HG03045 (cell line): ENCODE results near the gene GULP1.

Experiments used
- ATAC-seq: cut with Tn5 transposase; IDR thresholded peaks from one replicate; pipeline ENCODE4 v1.9.1; 2021; ENCODE audit warnings: mild to moderate bottlenecking, moderate library complexity; ENCODE audit not compliant: unreplicated experiment

GULP1 gene

DNA sequence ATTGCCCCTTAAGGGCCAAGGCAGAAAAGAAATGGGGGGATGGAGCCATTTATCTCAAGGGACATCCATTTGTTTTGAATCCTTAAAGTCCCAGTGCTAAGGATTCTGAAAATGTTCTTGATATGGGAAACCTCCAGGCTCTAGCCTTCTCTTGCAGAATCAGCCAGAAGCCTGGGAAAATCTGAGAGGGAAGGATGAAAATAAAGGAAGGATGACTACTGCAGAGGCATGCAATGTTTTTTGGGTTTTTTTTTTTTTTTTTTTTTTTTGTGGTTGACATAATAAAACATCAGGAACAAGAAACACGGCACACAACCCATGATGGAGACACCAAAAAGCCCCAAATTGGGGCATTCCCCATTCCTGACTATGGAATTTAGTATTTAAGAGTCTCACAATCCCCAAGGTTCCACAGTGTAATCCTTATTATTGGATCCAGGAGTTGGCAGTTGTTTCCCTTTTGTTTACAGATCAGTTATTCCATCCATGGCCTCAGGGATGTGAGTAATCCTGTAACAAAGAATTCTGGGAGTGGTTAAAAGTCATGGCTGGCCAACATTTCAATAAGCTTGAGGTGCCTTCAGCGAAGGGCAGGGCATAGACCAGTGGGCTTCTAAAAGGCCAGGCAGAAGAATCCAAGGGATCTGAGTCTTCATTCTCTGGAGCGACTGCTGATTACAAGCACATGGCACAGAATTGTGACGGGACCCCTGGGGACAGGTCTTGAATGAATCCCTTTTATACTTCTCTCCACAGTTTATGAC, 337.5 kb downstream of the GULP1 start:
- no peak for ATAC-seq

GRCh38 chr2:188629753-188630527, 338.3 kb downstream of the GULP1 start:
- ATAC-seq: no peak

DNA sequence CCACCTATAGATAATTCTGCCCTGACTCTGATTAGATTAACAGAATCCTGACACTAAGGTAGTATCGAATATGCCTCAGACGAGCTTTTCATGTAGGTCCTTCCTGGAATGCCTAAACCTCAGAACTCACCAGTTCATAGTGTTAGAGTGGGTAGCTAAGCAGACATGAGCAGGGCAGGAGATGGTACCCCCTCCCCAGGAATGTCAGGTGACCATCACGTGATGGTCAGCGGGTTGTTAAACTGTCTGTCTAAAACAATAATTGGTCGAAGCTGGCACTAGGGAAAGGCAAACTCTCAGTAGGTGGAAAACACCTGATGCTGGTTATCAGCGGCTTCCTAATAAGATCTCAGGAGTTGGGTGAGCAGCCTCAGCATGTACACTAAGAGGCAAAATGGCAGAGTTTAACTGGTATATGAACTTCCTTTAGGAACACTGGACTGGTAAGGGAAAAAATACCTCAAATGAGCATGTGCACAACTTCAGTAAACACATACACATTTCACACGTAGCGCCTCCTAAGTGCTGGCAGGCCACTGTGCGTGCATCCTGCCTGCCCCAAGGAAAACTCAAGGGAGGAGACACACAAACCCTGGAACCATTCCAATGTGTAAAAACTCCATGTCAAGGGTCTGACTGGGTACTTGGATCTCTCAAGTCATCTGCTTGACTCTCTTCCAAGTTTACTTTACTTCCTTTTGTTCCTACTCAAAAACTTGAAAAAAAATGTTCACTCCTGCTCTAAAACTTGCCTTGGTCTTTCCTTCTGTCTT, 339.5 kb downstream of the GULP1 start:
- ATAC-seq: no peak

- no peak for ATAC-seq
These were observed 343.0 kb downstream of the GULP1 start for GRCh38 chr2:188634656-188635055.
